NCI-H345 treated with DMSO at 0.1 percent for 48 hours (cell line): Measurements from ENCODE around the gene RIN1.

Experiments
- DNase-seq: peaks from one replicate; lab custom pipeline; 2025; ENCODE audit not compliant: unreplicated experiment; lab: John Stamatoyannopoulos, UW

The RIN1 gene

GRCh38 chr11:66335531-66336233, 552 bp downstream of the RIN1 start:
- DNase-seq, result no peak

- DNase-seq, result no peak
Measured at GRCh38 chr11:66334605-66335442, 1.4 kb downstream of the RIN1 start.

GRCh38 chr11:66333896-66334604, 2.2 kb downstream of the RIN1 start:
- DNase-seq, result no peak

- no peak for DNase-seq
Measured at GRCh38 chr11:66333220-66333877, 2.9 kb downstream of the RIN1 start.

GRCh38 chr11:66332371-66333219, 3.6 kb downstream of the RIN1 start:
- DNase-seq, result no peak

GRCh38 chr11:66331542-66332370, 4.5 kb downstream of the RIN1 start:
- DNase-seq, result no peak

- no peak for DNase-seq
Measured at GRCh38 chr11:66330931-66331330, 5.3 kb downstream of the RIN1 start.

GRCh38 chr11:66329165-66329673, 7.0 kb downstream of the RIN1 start:
- DNase-seq, result no peak

GRCh38 chr11:66328302-66329144, 7.7 kb downstream of the RIN1 start:
- peak; percentile 55 for DNase-seq

- no peak for DNase-seq
Measured at GRCh38 chr11:66328031-66328301, 8.3 kb downstream of the RIN1 start.

- no peak for DNase-seq
Measured at GRCh38 chr11:66327171-66328030, 8.8 kb downstream of the RIN1 start.

- DNase-seq, result no peak
Measured at GRCh38 chr11:66326261-66327111, 9.7 kb downstream of the RIN1 start.

- DNase-seq, result no peak
Measured at GRCh38 chr11:66325263-66325671, 11.0 kb downstream of the RIN1 start.

- no peak for DNase-seq
Measured at GRCh38 chr11:66324664-66325063, 11.6 kb downstream of the RIN1 start.

GRCh38 chr11:66323684-66324083, 12.6 kb downstream of the RIN1 start:
- no peak for DNase-seq

- no peak for DNase-seq
Measured at GRCh38 chr11:66322732-66323427, 13.4 kb downstream of the RIN1 start.
